ENCODE measurements around the gene NOL8. TPM values are rescaled to one million over a fixed set of nuclear protein-coding genes. Genes with fewer than 3 reads are reported as not detected.

NOL8 gene
- total RNA-seq = 10 to 100 TPM; 17.2 to 77.0 (median 29.5) TPM

DNA sequence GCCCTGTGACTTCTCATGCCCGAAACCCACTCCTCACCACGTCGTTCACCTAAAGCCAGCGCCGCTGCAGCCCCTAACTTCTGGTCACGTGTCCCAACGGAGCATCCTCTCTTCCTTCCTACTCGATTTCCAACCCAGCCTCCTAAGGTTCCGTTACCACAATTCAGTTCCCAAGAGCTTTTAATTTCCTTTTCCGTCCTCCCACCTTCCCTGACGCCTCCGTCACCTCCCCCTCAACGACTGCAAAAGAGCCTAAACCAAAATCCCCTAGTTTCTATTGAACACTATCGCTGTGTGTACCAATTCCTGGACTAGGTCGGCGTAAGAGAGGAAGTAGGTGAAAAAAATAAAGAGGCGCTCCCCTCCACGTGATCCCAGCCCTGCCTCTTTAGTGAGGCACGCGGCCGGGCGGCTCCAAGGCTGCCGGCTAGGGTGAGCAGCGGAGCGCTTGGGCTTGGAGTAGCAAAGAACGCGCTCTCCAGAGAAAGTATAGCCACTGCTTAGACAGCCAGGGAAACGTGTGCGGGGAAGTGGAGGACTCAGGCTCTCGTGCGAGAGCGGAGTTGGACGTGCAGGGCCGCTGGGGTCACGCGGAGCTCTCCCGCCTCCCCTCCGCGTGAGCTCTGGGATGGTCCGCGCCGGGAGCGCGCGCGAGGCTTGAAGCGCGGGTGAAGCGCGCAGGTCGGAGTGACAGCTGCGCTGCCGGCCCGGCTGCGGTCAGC is at the start of gene NOL8, which contains the start of gene CENPP:
Gene NOL8, minus strand, starts transcription at position 82 of the 722 bp plus-strand sequence. CDS start 1,189 bp downstream, outside the sequence.
Gene CENPP, plus strand, starts transcription at position 685 of the 722 bp plus-strand sequence.
- WGBS, 10 experiments = 0 to 4% (median 0%) methylated on average over 4 to 23 of the region's 55 CpGs; no CpG with 5 or more reads in 1 of the 10 experiments
- in situ Hi-C loops (cut with MboI; ENCODE audit: low pct_unique_long_range_greater_than_20kb in 2 of 9, low sequenced_read_pairs in 9 of 9, unreplicated experiment in 9 of 9) = loop anchor here in 3 of 9 experiments (25.0 kb wide), 3 partner anchors 112 to 312 kb away; no protein-coding TSS in a partner anchor
- H3K4me3 ChIP-seq = peak within 1 kb of the TSS; percentile 92 to 96 (median 94)
- ATAC-seq (replicated peaks in 6 of 8) = peak; percentile 87 to 96 (median 95)
- peaks cover 6 to 7% of the 10 kb centered on the region in 2 donors for H3K4me1 ChIP-seq (replicated peaks in 1 of 2)
- H3K27ac ChIP-seq = peak within 1 kb of the TSS; percentile 98 to 100

DNA sequence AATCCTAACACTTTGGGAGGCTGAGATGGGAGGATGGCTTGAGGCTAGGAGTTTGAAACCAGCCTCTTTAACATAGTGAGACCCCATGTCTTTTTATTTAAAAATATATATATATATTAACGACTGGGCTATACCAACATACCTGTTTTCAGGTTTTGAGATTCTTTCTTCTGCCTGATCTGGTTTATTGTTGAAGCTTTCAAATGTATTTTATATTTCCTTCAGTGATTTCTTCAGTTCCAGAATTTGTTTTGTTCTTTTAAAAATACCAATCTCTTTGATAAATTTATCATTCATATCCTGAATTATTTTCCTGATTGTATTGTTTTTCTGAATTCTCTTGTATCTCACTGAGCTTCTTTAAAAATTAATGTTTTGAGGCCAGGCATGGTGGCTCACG is 48.0 kb upstream of the NOL8 start:
- H3K4me1 ChIP-seq (replicated peaks in 1 of 2) = no peaks in the 10 kb centered on the region
- no peak overlapping the region for H3K27ac ChIP-seq
- no peak overlapping the region for H3K4me3 ChIP-seq
- in situ Hi-C loops (cut with MboI; ENCODE audit: low pct_unique_long_range_greater_than_20kb in 2 of 9, low sequenced_read_pairs in 9 of 9, unreplicated experiment in 9 of 9) = no loop called here
- 44 to 100% (median 90%) methylated on average over 1 to 2 of the region's 2 CpGs; no CpG with 5 or more reads in 2 of the 10 experiments for WGBS, 10 experiments
- no peak for ATAC-seq (replicated peaks in 6 of 8)

DNA sequence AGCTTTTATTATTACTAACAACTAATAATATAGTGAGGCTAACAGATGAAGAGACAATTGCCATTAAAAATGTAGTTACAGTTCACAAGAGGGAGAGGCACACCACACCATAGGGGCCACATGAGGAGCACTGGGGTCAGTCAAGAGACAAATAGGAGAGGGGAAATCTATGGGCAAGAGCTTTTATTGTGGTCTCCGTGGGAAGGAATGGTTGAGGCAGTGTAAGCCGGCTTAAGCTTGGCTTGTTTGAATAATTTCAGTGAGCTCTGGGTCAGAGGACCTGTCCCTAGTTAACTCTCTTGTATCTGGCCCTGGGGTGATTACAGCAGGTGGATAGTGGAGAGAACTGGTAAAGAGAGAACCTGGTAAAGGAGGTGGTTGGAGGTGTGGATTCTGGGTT is 43.9 kb upstream of the NOL8 start:
- WGBS, 10 experiments = 0 to 86% (median 29%) methylated on average over 1 to 2 of the region's 2 CpGs; no CpG with 5 or more reads in 4 of the 10 experiments
- in situ Hi-C loops (cut with MboI; ENCODE audit: low pct_unique_long_range_greater_than_20kb in 2 of 9, low sequenced_read_pairs in 9 of 9, unreplicated experiment in 9 of 9) = no loop called here
- no peak overlapping the region for H3K27ac ChIP-seq
- H3K4me1 ChIP-seq (replicated peaks in 1 of 2) = no peaks in the 10 kb centered on the region
- H3K4me3 ChIP-seq = no peak overlapping the region
- ATAC-seq (replicated peaks in 6 of 8) = no peak

DNA sequence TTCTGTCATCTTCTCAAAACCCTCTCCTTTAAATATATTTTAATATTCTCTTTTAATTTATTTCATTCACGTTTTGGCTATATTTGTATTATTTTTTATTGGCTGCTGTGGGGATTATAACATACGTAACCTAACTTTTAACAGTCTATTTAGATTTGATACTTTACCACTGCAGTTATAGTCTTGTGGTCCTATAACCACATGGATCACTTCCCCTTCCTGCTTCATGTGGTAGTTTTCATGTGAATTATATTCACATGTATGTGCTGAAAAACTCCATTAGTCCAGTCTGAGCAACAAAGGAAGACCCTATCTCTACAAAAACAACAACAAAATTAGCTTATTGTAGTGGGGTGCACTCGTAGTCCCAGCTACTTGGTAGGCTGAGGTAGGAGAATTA is 34.9 kb upstream of the NOL8 start:
- in situ Hi-C loops (cut with MboI; ENCODE audit: low pct_unique_long_range_greater_than_20kb in 2 of 9, low sequenced_read_pairs in 9 of 9, unreplicated experiment in 9 of 9) = no loop called here
- WGBS, 10 experiments = 60 to 95% (median 65%) methylated on average over 2 to 3 of the region's 3 CpGs; no CpG with 5 or more reads in 1 of the 10 experiments
- Histone ChIP-seq H3K27ac (no peak overlapping the region), H3K4me3 (no peak overlapping the region), H3K4me1 (replicated peaks in 1 of 2) (no peaks in the 10 kb centered on the region)
- ATAC-seq (replicated peaks in 6 of 8) = no peak

DNA sequence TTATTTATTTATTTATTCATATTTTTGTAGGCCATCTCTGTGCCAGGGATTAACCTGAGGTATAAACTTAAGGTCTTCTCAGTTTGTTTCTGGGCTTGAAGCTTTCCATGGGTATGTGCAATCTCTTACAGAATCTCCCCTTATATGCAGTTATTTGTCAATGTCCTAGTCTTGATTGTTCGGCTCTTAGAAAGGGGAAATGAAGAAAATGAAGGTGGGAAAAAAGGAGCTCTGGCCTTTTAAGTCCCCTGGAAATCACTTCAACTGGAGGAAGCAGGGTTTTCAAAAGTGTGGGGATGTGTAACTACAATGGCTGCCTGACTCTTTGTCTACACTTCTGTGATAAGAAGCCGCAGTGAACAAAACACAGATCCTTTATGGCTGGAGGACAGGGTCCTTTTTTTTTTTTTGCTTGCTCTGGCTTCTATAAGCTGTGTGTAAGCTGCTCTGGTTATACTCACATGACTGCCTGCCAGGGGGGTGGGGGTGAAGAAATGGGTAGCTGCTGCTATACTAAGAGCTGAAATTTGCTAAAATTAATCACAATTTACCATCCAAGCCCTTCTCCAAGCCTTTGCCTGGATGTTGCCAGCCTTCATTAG is 34.3 kb upstream of the NOL8 start:
- Histone ChIP-seq H3K4me3 (no peak overlapping the region), H3K4me1 (replicated peaks in 1 of 2) (no peaks in the 10 kb centered on the region), H3K27ac (no peak overlapping the region)
- 0 to 67% (median 50%) methylated on average over 1 to 2 of the region's 2 CpGs; no CpG with 5 or more reads in 1 of the 10 experiments for WGBS, 10 experiments
- in situ Hi-C loops (cut with MboI; ENCODE audit: low pct_unique_long_range_greater_than_20kb in 2 of 9, low sequenced_read_pairs in 9 of 9, unreplicated experiment in 9 of 9) = no loop called here
- ATAC-seq (replicated peaks in 6 of 8) = peak in 5 of 8 experiments; percentile 57 to 86 (median 74)

DNA sequence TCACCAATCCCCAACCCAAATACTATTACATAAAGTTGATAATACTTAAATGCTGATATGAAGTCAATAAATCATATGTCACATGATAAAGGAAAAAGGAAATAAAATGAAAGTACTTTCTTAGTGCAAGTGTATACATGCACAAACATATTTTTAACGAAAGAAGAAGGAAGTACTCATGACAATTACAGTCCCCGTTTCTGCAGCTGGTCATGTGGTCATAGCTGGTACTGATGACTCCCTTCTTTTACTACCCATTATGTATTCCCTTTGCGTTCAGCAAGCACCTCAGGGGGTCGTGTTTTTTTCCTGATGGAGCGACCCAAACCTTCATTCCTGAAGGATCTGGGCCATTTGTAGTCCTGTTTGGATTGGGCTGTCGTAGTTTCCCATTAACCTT is 27.9 kb upstream of the NOL8 start:
- ATAC-seq (replicated peaks in 6 of 8) = no peak
- H3K4me3 ChIP-seq = no peak overlapping the region
- in situ Hi-C loops (cut with MboI; ENCODE audit: low pct_unique_long_range_greater_than_20kb in 2 of 9, low sequenced_read_pairs in 9 of 9, unreplicated experiment in 9 of 9) = no loop called here
- 56 to 100% (median 94%) methylated on average over 1 to 6 of the region's 6 CpGs; no CpG with 5 or more reads in 2 of the 10 experiments for WGBS, 10 experiments
- H3K4me1 ChIP-seq (replicated peaks in 1 of 2) = no peaks in the 10 kb centered on the region
- H3K27ac ChIP-seq = no peak overlapping the region

DNA sequence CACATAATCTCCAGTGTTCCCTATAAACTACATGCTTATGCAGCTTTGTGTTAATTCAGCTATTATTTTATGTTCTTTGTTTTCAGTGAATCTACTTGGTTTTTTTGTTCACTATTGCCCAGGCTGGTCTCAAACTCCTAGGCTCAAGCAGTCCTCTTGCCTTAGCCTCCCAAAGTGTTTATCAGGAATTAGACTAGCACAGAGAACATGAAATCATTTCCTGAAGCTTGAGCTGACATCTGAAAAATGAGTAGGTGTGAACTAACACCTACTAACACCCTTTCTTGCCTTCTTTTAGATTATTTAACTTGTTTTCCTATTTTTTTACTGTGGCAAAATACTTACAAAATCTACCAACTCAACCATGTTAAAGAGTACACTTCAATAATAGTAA is 25.6 kb upstream of the NOL8 start:
- ATAC-seq (replicated peaks in 6 of 8) = peak in 1 of 8 experiments; percentile 17

DNA sequence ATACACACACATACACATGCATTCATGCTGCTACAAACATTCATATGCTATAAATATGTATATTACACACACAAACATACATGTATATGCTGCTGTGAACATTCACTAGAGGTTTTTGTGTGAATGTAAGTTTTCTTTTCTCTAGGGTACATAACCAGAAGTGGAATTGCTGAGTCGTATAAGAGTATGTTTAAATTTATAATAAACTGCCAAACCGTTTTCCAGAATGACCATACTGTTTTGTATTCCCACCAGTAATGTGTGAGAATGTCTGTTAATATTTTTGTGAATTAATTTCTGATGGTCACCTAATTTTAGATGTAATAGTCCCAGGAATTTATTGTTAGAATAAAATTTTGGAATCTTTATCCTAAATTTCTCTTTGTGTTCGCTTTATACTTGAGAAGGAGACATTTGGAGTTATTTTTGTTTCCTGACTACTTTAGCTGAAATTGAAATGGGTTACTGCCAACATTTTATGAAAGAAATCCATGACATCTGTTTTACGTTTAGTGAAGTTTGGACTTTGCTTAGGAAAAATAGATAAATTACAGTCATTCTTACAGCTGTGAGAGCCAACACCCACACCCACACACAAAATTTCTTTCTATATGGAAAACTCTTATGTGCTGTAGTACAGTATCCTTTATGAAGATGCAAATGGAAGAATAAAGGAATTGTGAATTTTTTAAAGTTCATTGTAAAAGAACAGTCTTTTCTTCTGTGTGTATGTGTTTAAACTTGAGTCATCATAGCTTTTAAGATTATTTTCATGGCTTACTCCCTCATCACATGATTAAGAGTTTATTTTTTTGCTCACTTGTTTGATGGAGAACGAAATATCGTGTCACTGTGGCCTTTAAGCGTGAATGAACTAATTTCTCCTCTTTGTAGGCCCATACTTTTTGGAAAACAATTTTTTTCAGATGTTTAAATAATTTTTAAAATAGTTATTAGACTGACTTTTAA is 24.9 kb upstream of the NOL8 start:
- Histone ChIP-seq H3K4me1 (replicated peaks in 1 of 2) (no peaks in the 10 kb centered on the region), H3K4me3 (no peak overlapping the region), H3K27ac (no peak overlapping the region)
- in situ Hi-C loops (cut with MboI; ENCODE audit: low pct_unique_long_range_greater_than_20kb in 2 of 9, low sequenced_read_pairs in 9 of 9, unreplicated experiment in 9 of 9) = loop anchor here in 3 of 9 experiments (25.0 kb wide), 3 partner anchors 87 to 287 kb away; no protein-coding TSS in a partner anchor
- WGBS, 10 experiments = 0 to 95% (median 81%) methylated on average over 2 to 7 of the region's 7 CpGs
- peak in 2 of 8 experiments; percentile 69 to 94 for ATAC-seq (replicated peaks in 6 of 8)

More for the DNA sequence above, 25.6 kb upstream of the NOL8 start:
- in situ Hi-C loops (cut with MboI; ENCODE audit: low pct_unique_long_range_greater_than_20kb in 2 of 9, low sequenced_read_pairs in 9 of 9, unreplicated experiment in 9 of 9) = no loop called here
- Histone ChIP-seq H3K4me3 (no peak overlapping the region), H3K27ac (no peak overlapping the region), H3K4me1 (replicated peaks in 1 of 2) (no peaks in the 10 kb centered on the region)

DNA sequence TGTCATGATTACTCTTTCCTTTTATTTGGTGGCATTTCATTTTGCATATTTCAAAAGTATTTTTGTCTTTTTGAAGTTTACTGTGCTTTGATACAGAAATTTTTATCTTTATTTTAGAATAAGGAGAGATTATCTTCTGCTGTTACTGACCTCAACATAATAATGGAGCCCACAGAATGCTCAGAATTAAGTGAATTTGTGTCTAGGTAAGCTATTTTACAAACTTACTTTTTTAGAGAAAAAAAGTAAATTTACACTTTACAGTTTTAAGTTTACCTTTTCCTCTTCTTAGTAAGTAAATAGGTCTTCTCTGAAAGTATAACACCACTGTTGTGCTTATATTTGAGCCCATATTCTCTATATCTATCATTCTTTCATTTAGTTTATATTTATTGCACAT is 20.4 kb upstream of the NOL8 start:
- no peak for ATAC-seq (replicated peaks in 6 of 8)
- H3K4me3 ChIP-seq = no peak overlapping the region
- in situ Hi-C loops (cut with MboI; ENCODE audit: low pct_unique_long_range_greater_than_20kb in 2 of 9, low sequenced_read_pairs in 9 of 9, unreplicated experiment in 9 of 9) = loop anchor here in 3 of 9 experiments (25.0 kb wide), 3 partner anchors 92 to 292 kb away; no protein-coding TSS in a partner anchor
- H3K4me1 ChIP-seq (replicated peaks in 1 of 2) = no peaks in the 10 kb centered on the region
- H3K27ac ChIP-seq = no peak overlapping the region

DNA sequence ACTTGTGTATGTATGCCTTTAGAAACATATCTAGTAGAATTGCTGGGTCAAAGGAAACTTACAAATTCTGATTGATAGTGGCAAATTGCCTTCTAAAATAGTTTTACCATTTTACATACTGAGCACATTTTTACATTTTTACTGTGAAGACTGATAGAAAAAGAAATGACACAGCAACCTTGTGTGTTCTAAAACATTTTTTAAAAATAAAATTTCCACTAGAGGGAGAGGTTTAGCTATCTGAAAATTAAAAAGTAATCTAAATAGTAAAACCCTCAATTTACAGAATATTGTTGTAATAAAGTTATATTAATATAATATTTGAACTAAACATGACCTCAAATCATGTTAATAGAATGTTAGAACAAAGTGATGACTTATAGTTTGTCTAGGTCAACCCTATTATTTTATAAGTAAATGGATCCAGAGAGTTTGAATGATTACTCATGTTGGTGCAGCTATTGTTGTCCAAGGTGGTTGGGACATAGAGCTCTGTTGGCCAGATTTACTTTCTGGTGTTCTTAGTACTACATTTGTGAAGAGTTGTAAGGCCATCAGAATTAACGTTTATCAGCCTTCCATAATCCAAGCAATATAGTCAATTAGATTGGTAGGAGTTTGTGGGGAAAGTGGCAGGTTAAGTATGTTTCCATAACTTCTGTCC is 17.8 kb upstream of the NOL8 start:
- peak in 3 of 8 experiments; percentile 45 to 64 (median 58) for ATAC-seq (replicated peaks in 6 of 8)
- Histone ChIP-seq H3K4me1 (replicated peaks in 1 of 2) (no peaks in the 10 kb centered on the region), H3K4me3 (no peak overlapping the region), H3K27ac (no peak overlapping the region)
- in situ Hi-C loops (cut with MboI; ENCODE audit: low pct_unique_long_range_greater_than_20kb in 2 of 9, low sequenced_read_pairs in 9 of 9, unreplicated experiment in 9 of 9) = loop anchor here in 3 of 9 experiments (25.0 kb wide), 3 partner anchors 94 to 294 kb away; no protein-coding TSS in a partner anchor
- 11 to 100% (median 80%) methylated on average over 1 of the region's 1 CpG; no CpG with 5 or more reads in 1 of the 10 experiments for WGBS, 10 experiments

DNA sequence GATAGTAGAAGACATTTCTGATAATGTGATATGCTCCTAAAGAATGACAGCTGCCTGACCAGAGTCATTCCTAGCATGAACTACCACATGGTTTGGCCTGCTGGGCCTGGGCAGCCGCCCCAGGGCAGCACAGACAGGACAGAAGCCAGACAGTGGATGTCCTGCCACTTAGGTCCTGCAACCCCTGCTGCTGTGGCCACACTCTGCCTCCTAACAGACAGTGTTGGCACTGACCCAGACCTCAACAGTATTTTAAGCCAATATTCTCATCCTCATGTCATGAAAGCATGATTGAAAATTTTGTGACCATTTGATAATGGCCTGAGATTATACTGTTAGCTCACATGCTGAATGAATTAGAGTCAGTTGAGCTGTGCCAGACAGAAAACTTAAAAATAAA is 16.4 kb upstream of the NOL8 start:
- no peak for ATAC-seq (replicated peaks in 6 of 8)
- no peak overlapping the region for H3K27ac ChIP-seq
- H3K4me3 ChIP-seq = no peak overlapping the region
- 100% methylated on average over 1 of the region's 1 CpG; no CpG with 5 or more reads in 8 of the 10 experiments for WGBS, 10 experiments
- in situ Hi-C loops (cut with MboI; ENCODE audit: low pct_unique_long_range_greater_than_20kb in 2 of 9, low sequenced_read_pairs in 9 of 9, unreplicated experiment in 9 of 9) = loop anchor here in 3 of 9 experiments (25.0 kb wide), 3 partner anchors 96 to 296 kb away; no protein-coding TSS in a partner anchor
- H3K4me1 ChIP-seq (replicated peaks in 1 of 2) = no peaks in the 10 kb centered on the region

DNA sequence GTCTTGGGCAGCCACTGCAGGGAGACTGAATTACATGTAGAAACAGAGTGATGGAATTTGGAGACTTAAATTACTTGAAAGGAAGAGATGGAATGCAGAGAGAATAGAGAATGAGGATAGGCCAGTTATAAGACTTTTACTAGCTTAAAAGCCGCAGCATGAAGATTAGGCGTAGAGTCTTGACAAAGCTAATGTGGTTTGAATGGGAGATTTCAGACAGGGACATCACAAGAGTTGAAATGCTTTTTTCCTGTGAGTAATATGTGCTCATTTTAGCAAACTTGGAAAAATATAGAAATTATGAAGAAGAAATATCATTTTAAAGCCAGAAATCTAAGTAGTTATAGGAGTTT is 8.1 kb upstream of the NOL8 start:
- Histone ChIP-seq H3K4me1 (replicated peaks in 1 of 2) (no peaks in the 10 kb centered on the region), H3K4me3 (no peak overlapping the region), H3K27ac (no peak overlapping the region)
- ATAC-seq (replicated peaks in 6 of 8) = no peak
- in situ Hi-C loops (cut with MboI; ENCODE audit: low pct_unique_long_range_greater_than_20kb in 2 of 9, low sequenced_read_pairs in 9 of 9, unreplicated experiment in 9 of 9) = loop anchor here in 3 of 9 experiments (10.0 to 25.0 kb wide), 5 partner anchors 102 to 304 kb away; no protein-coding TSS in a partner anchor
- 86 to 100% (median 100%) methylated on average over 1 to 2 of the region's 2 CpGs; no CpG with 5 or more reads in 1 of the 10 experiments for WGBS, 10 experiments
